Muscle of leg (tissue), 11 donors: Measurements from ENCODE around the gene ABTB1. TPM values are rescaled to one million over a fixed set of nuclear protein-coding genes. Genes with fewer than 3 reads are reported as not detected.

ENCODE experiments used
- DNase-seq: peaks from one replicate; pipeline ENCODE4 v3.0.0; 2013
- H3K27ac ChIP-seq: one replicate; pipeline ENCODE4 v1.5.1; 2013; ENCODE audit warnings: mild to moderate bottlenecking, low read length, control low read depth
- H3K27me3 ChIP-seq: one replicate; pipeline ENCODE4 v1.6.1; 2013; ENCODE audit warnings: low read length; ENCODE audit not compliant: control insufficient read depth, insufficient read depth
- H3K36me3 ChIP-seq: one replicate; pipeline ENCODE4 v1.6.1; 2013; ENCODE audit warnings: low read length; ENCODE audit not compliant: control insufficient read depth, insufficient read depth
- H3K4me1 ChIP-seq: one replicate; pipeline ENCODE4 v1.6.1; 2013; ENCODE audit warnings: low read length; ENCODE audit not compliant: control insufficient read depth, insufficient read depth
- H3K4me3 ChIP-seq: one replicate; pipeline ENCODE4 v1.5.1; 2013; ENCODE audit warnings: low read length, control low read depth
- H3K9me3 ChIP-seq: replicated peaks from 2 replicates; pipeline ENCODE4 v1.6.1; 2013; ENCODE audit warnings: low read depth, low read length; ENCODE audit not compliant: control insufficient read depth
- WGBS: methylation state at CpG from one replicate; pipeline ENCODE4 v1.1.5; 2013; ENCODE audit warnings: missing lambda C conversion rate; ENCODE audit not compliant: insufficient coverage; 5-methylcytosine and 5-hydroxymethylcytosine counted together
- polyA plus RNA-seq, 8 donors: library from polyadenylated mRNA; unstranded; fragments of 120-200 nt; gene quantifications; one replicate each; pipeline versions ENCODE4 v1.2.1 to v1.2.3, GENCODE V29; 2013; ENCODE audit warnings: inconsistent platforms in 1 of 8, low replicate concordance in 1 of 8; ENCODE audit not compliant: insufficient read length in 8 of 8, insufficient read depth in 1 of 8
- total RNA-seq: library from RNA; stranded (reverse); fragments of 120-200 nt; gene quantifications from one replicate; pipeline ENCODE4 v1.2.4, GENCODE V29; 2013

Gene ABTB1
- total and polyA plus RNA-seq, 9 donors: 5.1 to 19.6 (median 13.7) TPM

DNA sequence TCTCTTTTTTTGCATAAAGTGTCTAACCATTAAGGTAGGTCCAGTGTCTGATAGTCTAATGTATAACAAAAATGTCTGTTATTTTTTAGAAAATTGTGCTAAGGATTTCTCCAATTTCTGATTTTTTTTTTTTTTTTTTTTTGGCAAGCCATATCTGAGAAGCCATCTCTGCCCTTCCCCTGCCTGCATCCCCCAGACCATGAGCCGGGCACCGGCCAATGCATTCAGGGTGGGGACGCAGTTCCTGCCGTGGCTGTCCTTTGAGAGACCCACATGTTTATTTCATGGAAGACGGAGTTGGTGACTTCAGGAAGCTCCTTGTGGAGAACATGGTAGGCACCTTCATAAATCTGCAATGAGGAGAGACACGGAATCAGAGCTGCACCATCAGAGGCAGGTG is 19.2 kb downstream of the ABTB1 start:
- Histone ChIP-seq H3K4me3 (no peak overlapping the region), H3K27ac (no peak overlapping the region), H3K27me3 (no peaks in the 10 kb centered on the region), H3K36me3 (peaks cover 12% of the 10 kb centered on the region), H3K9me3 (no peaks in the 10 kb centered on the region), H3K4me1 (peaks cover 48% of the 10 kb centered on the region)
- 98% methylated on average over 4 of the region's 6 CpGs for WGBS
- DNase-seq: no peak

DNA sequence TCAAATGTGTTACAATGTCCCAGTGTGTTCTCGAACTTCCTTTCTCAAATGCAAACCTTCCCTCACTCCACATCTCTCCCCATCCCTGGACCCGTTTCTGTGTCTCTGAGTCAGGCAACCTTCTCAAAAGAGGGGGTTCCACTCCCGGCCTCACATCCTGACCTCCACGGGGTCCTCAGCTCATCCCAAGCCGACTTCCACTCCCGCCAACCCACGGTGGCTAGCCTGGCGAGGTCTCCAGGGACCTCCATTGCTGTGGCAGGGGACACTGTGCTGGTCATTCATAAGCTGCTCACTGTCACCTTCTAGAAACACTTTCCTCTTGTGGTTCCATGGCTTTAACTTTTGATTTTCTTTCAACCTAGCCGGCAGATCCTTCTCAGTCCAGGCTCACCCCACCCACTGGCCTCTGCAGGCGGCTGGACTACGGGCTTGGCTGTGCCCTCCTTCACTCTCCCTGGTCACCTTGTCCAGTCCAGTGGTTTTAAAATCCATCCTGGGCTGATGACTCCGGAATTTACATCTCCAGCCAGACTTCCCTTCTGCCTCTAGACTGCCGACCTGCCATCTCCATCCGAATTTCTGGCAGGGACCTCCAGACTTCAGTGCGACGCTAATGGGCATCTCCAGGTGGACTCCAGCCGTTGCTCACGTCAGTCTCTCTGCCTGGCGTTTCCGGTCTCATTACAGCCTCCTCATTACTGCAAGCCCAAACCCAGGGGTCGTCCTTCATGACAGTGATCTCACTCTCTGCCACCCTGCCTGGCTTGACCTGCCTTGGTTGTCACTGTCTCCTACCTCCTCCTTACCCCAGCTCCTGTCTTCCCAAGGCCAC is 20.0 kb downstream of the ABTB1 start:
- DNase-seq: no peak

DNA sequence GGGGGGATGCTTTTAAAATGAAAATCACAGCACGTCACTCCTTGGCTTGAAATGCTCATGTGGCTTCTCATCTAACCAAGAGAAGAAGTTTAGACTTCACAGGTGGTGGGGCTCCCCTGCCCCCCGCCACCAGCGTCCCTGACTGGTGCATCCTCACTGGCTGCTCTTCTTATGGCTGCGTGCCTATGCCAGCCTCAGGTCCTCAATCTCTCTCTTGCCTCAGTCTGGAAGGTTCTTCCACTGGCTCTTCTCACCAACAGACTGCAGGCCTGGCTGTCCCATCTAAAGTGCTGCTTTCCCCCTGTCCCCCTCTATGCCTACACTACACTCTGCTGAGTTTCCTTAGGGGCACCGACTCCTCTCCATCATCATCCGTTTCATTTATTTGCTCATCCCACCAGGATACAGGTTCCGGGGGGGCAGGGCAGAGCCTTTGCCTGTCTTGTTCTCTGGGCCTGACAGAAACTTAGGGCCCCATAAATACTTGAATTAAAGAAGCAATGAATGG is 20.6 kb downstream of the ABTB1 start:
- peaks cover 54% of the 10 kb centered on the region for H3K4me1 ChIP-seq
- H3K9me3 ChIP-seq: no peaks in the 10 kb centered on the region
- H3K4me3 ChIP-seq: no peak overlapping the region
- no peaks in the 10 kb centered on the region for H3K27me3 ChIP-seq
- H3K36me3 ChIP-seq: peaks cover 12% of the 10 kb centered on the region
- WGBS: 77% methylated on average over 4 of the region's 7 CpGs
- H3K27ac ChIP-seq: no peak overlapping the region
- DNase-seq: no peak

More for the DNA sequence above, 20.0 kb downstream of the ABTB1 start:
- WGBS: 86% methylated on average over 21 of the region's 21 CpGs
- Histone ChIP-seq H3K27ac (no peak overlapping the region), H3K9me3 (no peaks in the 10 kb centered on the region), H3K36me3 (peaks cover 12% of the 10 kb centered on the region), H3K4me3 (no peak overlapping the region), H3K4me1 (peaks cover 54% of the 10 kb centered on the region), H3K27me3 (no peaks in the 10 kb centered on the region)

- H3K4me3 ChIP-seq: no peak overlapping the region
- no peak for DNase-seq
- 87% methylated on average over 16 of the region's 17 CpGs for WGBS
- no peaks in the 10 kb centered on the region for H3K9me3 ChIP-seq
- H3K36me3 ChIP-seq: peaks cover 12% of the 10 kb centered on the region
- H3K27ac ChIP-seq: no peak overlapping the region
- H3K4me1 ChIP-seq: peaks cover 54% of the 10 kb centered on the region
- H3K27me3 ChIP-seq: no peaks in the 10 kb centered on the region
Measured at GRCh38 chr3:127694467-127695215, 21.9 kb downstream of the ABTB1 start.

DNA sequence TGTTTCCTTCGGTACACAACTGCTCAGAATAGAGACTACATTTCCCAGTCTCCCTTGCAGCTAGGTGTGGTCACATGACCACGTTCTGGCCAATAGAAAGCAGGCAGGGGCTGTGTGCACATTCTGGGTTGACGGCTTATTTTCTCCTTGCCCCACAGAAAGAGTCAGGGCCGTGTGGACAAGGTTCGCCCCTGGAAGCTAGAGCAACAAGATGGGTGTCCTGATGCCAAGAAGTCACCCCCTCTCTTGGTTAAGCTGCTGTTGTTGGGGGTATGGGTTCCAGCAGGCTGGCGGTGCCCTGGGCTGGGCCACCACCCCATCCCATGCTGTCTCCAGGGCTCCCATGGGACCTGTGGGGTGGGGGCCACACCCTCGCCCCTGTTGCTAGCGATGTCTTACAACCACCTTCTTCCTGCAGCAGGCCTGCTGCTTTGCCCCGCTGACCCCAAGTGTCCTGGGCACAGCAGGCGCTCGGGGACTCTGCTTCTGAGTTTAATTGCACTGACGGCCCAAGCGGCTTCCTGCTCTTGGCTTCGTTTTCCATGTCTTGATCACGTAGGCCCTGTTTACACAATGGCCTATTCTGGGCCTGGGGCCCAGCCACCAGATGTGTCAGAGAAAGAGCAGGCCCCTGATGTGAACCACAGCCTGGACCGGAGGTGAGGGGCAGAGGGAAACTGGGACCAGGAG is 24.9 kb downstream of the ABTB1 start:
- Histone ChIP-seq H3K4me1 (peaks cover 62% of the 10 kb centered on the region), H3K9me3 (no peaks in the 10 kb centered on the region), H3K27me3 (no peaks in the 10 kb centered on the region), H3K36me3 (peaks cover 8% of the 10 kb centered on the region), H3K27ac (peak overlapping the region; percentile 96), H3K4me3 (no peak overlapping the region)
- WGBS: 8% methylated on average over 11 of the region's 16 CpGs
- peak; percentile 98 for DNase-seq

GRCh38 chr3:127698286-127698685 is 25.5 kb downstream of the ABTB1 start:
- Histone ChIP-seq H3K4me1 (peaks cover 62% of the 10 kb centered on the region), H3K9me3 (no peaks in the 10 kb centered on the region), H3K4me3 (no peak overlapping the region), H3K27me3 (no peaks in the 10 kb centered on the region), H3K36me3 (peaks cover 2% of the 10 kb centered on the region), H3K27ac (peak overlapping the region; percentile 96)
- 30% methylated on average over 2 of the region's 3 CpGs for WGBS
- peak; percentile 88 for DNase-seq

GRCh38 chr3:127698691-127699415 is 26.1 kb downstream of the ABTB1 start:
- Histone ChIP-seq H3K9me3 (no peaks in the 10 kb centered on the region), H3K27ac (peak overlapping the region; percentile 96), H3K4me3 (no peak overlapping the region), H3K36me3 (no peaks in the 10 kb centered on the region), H3K4me1 (peaks cover 62% of the 10 kb centered on the region), H3K27me3 (no peaks in the 10 kb centered on the region)
- peak; percentile 93 for DNase-seq
- 86% methylated on average over 1 of the region's 6 CpGs for WGBS

GRCh38 chr3:127699416-127700300 is 26.9 kb downstream of the ABTB1 start:
- Histone ChIP-seq H3K27ac (peak overlapping the region; percentile 96), H3K36me3 (no peaks in the 10 kb centered on the region), H3K4me3 (no peak overlapping the region), H3K27me3 (no peaks in the 10 kb centered on the region), H3K4me1 (peaks cover 62% of the 10 kb centered on the region), H3K9me3 (no peaks in the 10 kb centered on the region)
- 93% methylated on average over 2 of the region's 9 CpGs for WGBS
- DNase-seq: no peak

- peak overlapping the region; percentile 96 for H3K27ac ChIP-seq
- no peaks in the 10 kb centered on the region for H3K36me3 ChIP-seq
- no peak overlapping the region for H3K4me3 ChIP-seq
- DNase-seq: no peak
- H3K9me3 ChIP-seq: no peaks in the 10 kb centered on the region
- no peaks in the 10 kb centered on the region for H3K27me3 ChIP-seq
- H3K4me1 ChIP-seq: peaks cover 62% of the 10 kb centered on the region
- WGBS: 76% methylated on average over 5 of the region's 5 CpGs
Measured at GRCh38 chr3:127700406-127700805, 27.7 kb downstream of the ABTB1 start.
